ENCODE data around the gene CTNNA1. TPM values are rescaled to one million over a fixed set of nuclear protein-coding genes. Genes with fewer than 3 reads are reported as not detected.

Gene CTNNA1
- total RNA-seq, 6 experiments from 2014 or later, result 101 to 192 (median 123) TPM

- Histone ChIP-seq H3K4me1 (peaks cover 0 to 26% (median 8%) of the 10 kb centered on the region in 4 donors), H3K27ac (no peak overlapping the region), H3K36me3 (no peaks in the 10 kb centered on the region), H3K9me3 (no peaks in the 10 kb centered on the region), H3K27me3 (no peaks in the 10 kb centered on the region), H3K4me3 (no peak overlapping the region)
- TF ChIP-seq CTCF (IDR thresholded peaks at IDR 0.05) (no peak), POLR2A (IDR thresholded peaks at IDR 0.05) (no peak)
- intact Hi-C loops (cut with DNase I), result no loop called here
- ATAC-seq, result peak; percentile 76 to 84 (median 81)
- DNase-seq, result peak; percentile 75 to 81 (median 77)
- 36% methylated on average over 5 of the region's 14 CpGs for WGBS (ENCODE audit: insufficient coverage, low coverage, low lambda C conversion rate, missing lambda C conversion rate)
These were observed 200.4 kb downstream of the CTNNA1 start for GRCh38 chr5:138953387-138954256.

GRCh38 chr5:138954257-138955012 is 201.2 kb downstream of the CTNNA1 start:
- DNase-seq (no peak), ATAC-seq (no peak)
- H3K27ac ChIP-seq, result no peak overlapping the region

DNA sequence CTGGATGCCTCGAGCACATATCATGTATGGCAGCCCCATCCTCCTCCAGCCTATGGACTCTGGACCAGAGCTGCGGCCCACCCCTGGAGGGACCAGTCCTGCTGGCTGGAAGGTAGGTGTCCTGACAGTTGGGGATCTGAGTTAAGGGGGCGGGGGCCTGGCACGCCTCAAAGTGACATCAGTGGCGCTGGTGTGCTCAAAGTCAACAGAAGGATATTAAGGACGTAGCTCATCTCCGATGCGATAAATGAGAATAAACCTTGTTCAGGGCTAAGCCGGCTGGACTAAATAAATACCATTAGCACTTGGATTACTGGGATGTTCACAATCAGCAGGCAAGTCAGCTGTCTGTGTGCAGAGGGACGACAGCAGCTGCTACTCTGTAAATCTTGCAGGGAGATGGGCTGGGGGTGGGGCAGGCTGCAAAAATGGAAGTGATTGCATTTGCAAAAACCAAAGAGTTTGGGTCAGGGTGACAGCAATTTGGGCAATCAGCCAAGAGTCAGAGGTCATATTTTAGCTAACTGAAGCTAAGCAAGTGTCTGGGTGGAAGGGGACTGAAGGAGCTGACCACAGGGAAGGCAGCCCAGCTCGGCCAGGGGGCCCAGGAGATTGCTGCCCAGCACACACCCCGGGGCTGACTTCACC is 201.9 kb downstream of the CTNNA1 start:
- no peak overlapping the region for H3K4me3 ChIP-seq
- peaks cover 0 to 26% (median 8%) of the 10 kb centered on the region in 4 donors for H3K4me1 ChIP-seq
- WGBS (ENCODE audit: insufficient coverage, low coverage, low lambda C conversion rate, missing lambda C conversion rate), result 82% methylated on average over 10 of the region's 12 CpGs
- intact Hi-C loops (cut with DNase I), result no loop called here
- no peak for TF ChIP-seq CTCF (IDR thresholded peaks at IDR 0.05)
- TF ChIP-seq POLR2A (IDR thresholded peaks at IDR 0.05), result no peak
- peak; percentile 35 to 63 (median 46) for ATAC-seq
- no peaks in the 10 kb centered on the region for H3K36me3 ChIP-seq
- no peaks in the 10 kb centered on the region for H3K27me3 ChIP-seq
- no peaks in the 10 kb centered on the region for H3K9me3 ChIP-seq
- peak in 2 of 3 donors; percentile 63 to 67 for DNase-seq
- H3K27ac ChIP-seq, result no peak overlapping the region

More at GRCh38 chr5:138954257-138955012, 201.2 kb downstream of the CTNNA1 start:
- intact Hi-C loops (cut with DNase I), result no loop called here
- Histone ChIP-seq H3K27me3 (no peaks in the 10 kb centered on the region), H3K36me3 (no peaks in the 10 kb centered on the region), H3K4me3 (no peak overlapping the region), H3K9me3 (no peaks in the 10 kb centered on the region), H3K4me1 (peaks cover 0 to 26% (median 8%) of the 10 kb centered on the region in 4 donors)
- WGBS (ENCODE audit: insufficient coverage, low coverage, low lambda C conversion rate, missing lambda C conversion rate), result 81% methylated on average over 3 of the region's 4 CpGs
- TF ChIP-seq POLR2A (IDR thresholded peaks at IDR 0.05) (no peak), CTCF (IDR thresholded peaks at IDR 0.05) (no peak)

- Histone ChIP-seq H3K9me3 (no peaks in the 10 kb centered on the region), H3K36me3 (no peaks in the 10 kb centered on the region), H3K4me1 (peaks cover 0 to 26% (median 8%) of the 10 kb centered on the region in 4 donors), H3K27ac (no peak overlapping the region), H3K4me3 (no peak overlapping the region), H3K27me3 (no peaks in the 10 kb centered on the region)
- WGBS (ENCODE audit: insufficient coverage, low coverage, low lambda C conversion rate, missing lambda C conversion rate), result 65% methylated on average over 9 of the region's 9 CpGs
- DNase-seq (no peak), ATAC-seq (peak in 1 of 4 donors; percentile 19)
- no peak for TF ChIP-seq CTCF (IDR thresholded peaks at IDR 0.05)
- TF ChIP-seq POLR2A (IDR thresholded peaks at IDR 0.05), result no peak
- intact Hi-C loops (cut with DNase I), result no loop called here
These were observed 202.6 kb downstream of the CTNNA1 start for GRCh38 chr5:138955671-138956295.

Measured in right lobe of liver (tissue), 6 donors.